Karpas-422 (cell line): ENCODE data around the gene CASP9. TPM values are rescaled to one million over a fixed set of nuclear protein-coding genes. Genes with fewer than 3 reads are reported as not detected.

Experiments used
- DNase-seq: peaks from one replicate; pipeline ENCODE4 v3.0.0-alpha.2; 2015
- H2AFZ ChIP-seq: fragments of 200-600 bp; sonication (generic); 2 replicates; pipeline ENCODE4 v1.6.1; 2014; ENCODE audit warnings: antibody characterized with exemption, low read length, mixed read lengths
- H3K27ac ChIP-seq: fragments of 200-600 bp; sonication (generic); 2 replicates; pipeline ENCODE4 v1.5.1; 2014; ENCODE audit warnings: mild to moderate bottlenecking, low read length, moderate library complexity
- H3K27me3 ChIP-seq: fragments of 200-600 bp; sonication (generic); 2 replicates; pipeline ENCODE4 v1.6.1; 2014; ENCODE audit warnings: low read length, mixed read lengths
- H3K36me3 ChIP-seq: fragments of 200-600 bp; sonication (generic); 2 replicates; pipeline ENCODE4 v1.6.1; 2014; ENCODE audit warnings: low read length, mixed read lengths; ENCODE audit not compliant: insufficient read depth
- H3K4me1 ChIP-seq: fragments of 200-600 bp; sonication (generic); 2 replicates; pipeline ENCODE4 v1.6.1; 2014; ENCODE audit warnings: mild to moderate bottlenecking, low read length, mixed read lengths
- H3K4me2 ChIP-seq: fragments of 200-600 bp; sonication (generic); 2 replicates; pipeline ENCODE4 v1.6.1; 2014; ENCODE audit warnings: low read length, low read depth, mild to moderate bottlenecking; ENCODE audit not compliant: poor library complexity, severe bottlenecking
- H3K4me3 ChIP-seq: fragments of 200-600 bp; sonication (generic); 2 replicates; pipeline ENCODE4 v1.5.1; 2014; ENCODE audit warnings: mild to moderate bottlenecking, antibody characterized with exemption, low read length, mixed read lengths
- H3K79me2 ChIP-seq: fragments of 200-600 bp; sonication (generic); 2 replicates; pipeline ENCODE4 v1.6.1; 2014; ENCODE audit warnings: mild to moderate bottlenecking, low read length, mixed read lengths
- H3K9ac ChIP-seq: fragments of 200-600 bp; sonication (generic); 2 replicates; pipeline ENCODE4 v1.6.0; 2014; ENCODE audit warnings: low read length
- H3K9me2 ChIP-seq: fragments of 200-600 bp; sonication (generic), shearing (Covaris generic); replicated peaks from 2 replicates; pipeline ENCODE4 v1.6.0; 2014; ENCODE audit warnings: mild to moderate bottlenecking, low read length, moderate library complexity; ENCODE audit not compliant: insufficient read depth
- H3K9me3 ChIP-seq: fragments of 300-700, 200-600 bp; sonication (generic); 2 replicates; pipeline ENCODE4 v1.6.1; 2014; ENCODE audit warnings: low read length, mixed read lengths
- H4K20me1 ChIP-seq: fragments of 200-600 bp; sonication (generic); 2 replicates; pipeline ENCODE4 v1.6.1; 2014; ENCODE audit warnings: mild to moderate bottlenecking, antibody characterized with exemption, low read length, low read depth; ENCODE audit not compliant: insufficient read depth
- total RNA-seq: library from RNA; depleted of rRNA; stranded (reverse); fragments of >200 nt; shearing (Covaris generic); gene quantifications from 2 replicates; pipeline ENCODE4 v1.2.3, GENCODE V29; 2014; ENCODE audit warnings: low replicate concordance

The CASP9 gene
- total RNA-seq, 1 experiment from 2014 or later = 31.8 TPM

DNA sequence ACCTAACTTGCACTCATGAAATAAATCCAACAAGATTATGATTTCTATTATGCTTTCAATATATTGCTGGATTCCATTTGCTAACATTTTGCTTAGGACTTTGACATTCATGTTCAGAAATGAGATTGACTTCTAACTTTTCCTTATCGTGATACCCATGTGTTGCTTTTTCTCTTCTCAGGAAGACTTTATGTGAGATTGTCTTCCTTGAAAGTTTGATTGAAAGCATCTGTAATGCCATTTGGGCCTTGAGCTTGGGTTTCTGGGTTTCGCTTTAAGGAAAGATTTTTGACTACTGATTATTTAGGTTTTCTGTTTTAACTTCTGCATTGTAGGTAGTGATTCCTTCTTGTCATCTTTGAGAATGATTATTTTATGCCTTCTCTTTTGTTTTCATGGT, 33.0 kb upstream of the CASP9 start:
- no peaks in the 10 kb centered on the region for H3K4me1 ChIP-seq
- H3K9me3 ChIP-seq = no peaks in the 10 kb centered on the region
- no peaks in the 10 kb centered on the region for H3K79me2 ChIP-seq
- H4K20me1 ChIP-seq = no peaks in the 10 kb centered on the region
- peaks cover 5% of the 10 kb centered on the region; the same call in 1 of the 2 replicates for H3K36me3 ChIP-seq
- no peaks in the 10 kb centered on the region for H3K9me2 ChIP-seq
- H3K27me3 ChIP-seq = no peaks in the 10 kb centered on the region
- no peak overlapping the region for H3K4me3 ChIP-seq
- no peak overlapping the region for H3K9ac ChIP-seq
- DNase-seq = no peak
- H2AFZ ChIP-seq = no peak overlapping the region
- H3K4me2 ChIP-seq = no peak overlapping the region
- H3K27ac ChIP-seq = no peak overlapping the region

DNA sequence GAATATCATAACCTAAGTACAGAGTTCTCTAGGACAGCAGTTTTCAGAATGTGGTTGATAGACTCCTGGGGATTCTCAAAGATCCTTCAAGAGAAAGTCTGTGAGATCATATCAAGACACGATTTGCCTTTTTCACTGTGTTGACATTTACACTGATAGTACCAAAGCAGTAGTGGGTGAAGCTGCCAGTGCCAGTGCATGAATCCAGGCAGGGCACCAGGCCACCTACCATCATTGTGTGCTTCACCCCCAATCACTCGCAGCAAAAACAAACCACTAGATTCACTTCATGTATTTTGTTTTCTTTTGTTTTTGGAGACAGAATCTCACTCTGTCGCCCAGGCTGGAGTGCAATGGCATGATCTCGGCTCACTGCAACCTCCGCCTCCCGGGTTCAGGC, 26.6 kb upstream of the CASP9 start:
- Histone ChIP-seq H3K9me2 (no peaks in the 10 kb centered on the region), H3K9ac (no peak overlapping the region), H3K79me2 (no peaks in the 10 kb centered on the region), H3K27me3 (no peaks in the 10 kb centered on the region), H3K9me3 (no peaks in the 10 kb centered on the region), H2AFZ (no peak overlapping the region), H3K27ac (no peak overlapping the region), H3K4me3 (no peak overlapping the region), H4K20me1 (no peaks in the 10 kb centered on the region), H3K4me1 (no peaks in the 10 kb centered on the region), H3K4me2 (no peak overlapping the region), H3K36me3 (peaks cover 10% of the 10 kb centered on the region; the same call in 1 of the 2 replicates)
- DNase-seq = no peak

DNA sequence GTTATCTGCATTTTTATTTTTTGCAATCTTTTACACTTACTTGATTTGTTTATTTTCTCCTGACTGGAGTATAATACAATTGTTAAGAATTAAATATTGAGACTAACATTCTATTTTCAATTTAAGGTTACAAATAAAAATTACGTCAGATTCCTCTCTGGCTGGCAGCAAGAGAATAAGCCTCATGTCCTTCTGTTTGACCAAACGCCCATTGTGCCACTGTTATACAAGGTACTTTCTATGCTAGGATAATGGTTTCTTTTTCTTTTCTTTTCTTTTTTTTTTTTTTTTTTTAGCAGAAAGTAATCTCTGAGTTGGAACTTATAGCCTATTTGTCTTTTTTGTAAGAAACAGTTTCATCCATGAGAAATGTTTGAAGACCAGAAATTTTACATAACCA, 22.6 kb upstream of the CASP9 start:
- peaks cover 31% of the 10 kb centered on the region; the same call in 1 of the 2 replicates for H3K36me3 ChIP-seq
- H3K79me2 ChIP-seq = no peaks in the 10 kb centered on the region
- no peak for DNase-seq

DNA sequence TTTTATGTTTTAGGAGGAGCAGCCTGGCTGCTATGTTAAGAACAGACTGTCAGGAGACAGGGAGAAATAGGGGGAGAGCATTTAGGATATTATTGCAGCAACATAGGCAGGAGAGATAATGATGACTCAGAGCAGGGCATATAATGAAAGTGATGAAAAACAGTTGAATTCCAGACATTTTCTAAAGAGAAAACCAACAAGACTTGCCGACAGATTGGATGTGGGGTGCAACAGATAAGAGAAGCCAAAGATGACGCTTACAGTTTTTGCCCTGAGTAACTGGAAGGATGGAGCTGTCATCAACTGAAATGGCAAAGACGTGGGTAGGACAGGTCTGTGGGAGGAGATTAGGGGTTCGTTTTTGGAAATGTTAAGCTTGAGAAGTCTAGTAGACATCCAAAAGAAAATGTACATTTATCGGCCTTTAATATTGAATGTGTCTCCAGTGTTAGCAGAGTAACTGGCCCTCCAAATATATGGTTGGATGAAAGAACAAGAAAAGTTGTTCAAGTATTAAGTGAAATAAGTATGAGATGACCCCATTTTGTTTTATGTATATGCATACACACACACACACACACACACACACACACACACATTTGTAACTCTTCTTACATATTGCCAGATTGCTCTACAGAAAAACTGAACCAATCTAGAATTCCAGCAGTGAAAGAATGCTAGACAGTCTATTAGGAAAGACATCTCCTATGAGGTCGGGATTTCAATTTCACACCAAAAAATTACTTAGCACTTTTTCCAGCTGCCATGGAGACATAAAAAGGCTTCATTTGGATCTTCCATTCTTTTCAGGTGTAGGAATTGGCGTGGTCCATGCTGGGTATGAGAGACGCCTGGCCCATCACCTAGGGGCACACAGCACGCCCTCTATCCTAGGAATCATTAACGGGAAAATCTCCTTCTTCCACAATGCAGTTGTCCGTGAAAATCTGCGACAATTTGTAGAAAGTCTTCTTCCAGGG, 19.9 kb upstream of the CASP9 start:
- peaks cover 31% of the 10 kb centered on the region; the same call in 1 of the 2 replicates for H3K36me3 ChIP-seq

More for the DNA sequence above, 22.6 kb upstream of the CASP9 start:
- Histone ChIP-seq H3K4me3 (no peak overlapping the region), H3K4me2 (no peak overlapping the region), H3K27me3 (no peaks in the 10 kb centered on the region), H3K4me1 (no peaks in the 10 kb centered on the region), H2AFZ (no peak overlapping the region), H3K27ac (no peak overlapping the region), H3K9me2 (no peaks in the 10 kb centered on the region), H3K9ac (no peak overlapping the region), H3K9me3 (no peaks in the 10 kb centered on the region), H4K20me1 (no peaks in the 10 kb centered on the region)

GRCh38 chr1:15543251-15543588, 19.2 kb upstream of the CASP9 start:
- Histone ChIP-seq H3K4me2 (no peak overlapping the region), H3K4me3 (no peak overlapping the region)

More for the DNA sequence above, 19.9 kb upstream of the CASP9 start:
- H3K4me2 ChIP-seq = no peak overlapping the region
- no peak overlapping the region for H3K9ac ChIP-seq
- H3K27me3 ChIP-seq = no peaks in the 10 kb centered on the region
- H3K4me3 ChIP-seq = no peak overlapping the region
- H3K4me1 ChIP-seq = no peaks in the 10 kb centered on the region
- H3K79me2 ChIP-seq = no peaks in the 10 kb centered on the region
- H3K9me2 ChIP-seq = no peaks in the 10 kb centered on the region
- no peak for DNase-seq
- no peak overlapping the region for H2AFZ ChIP-seq
- H4K20me1 ChIP-seq = no peaks in the 10 kb centered on the region
- no peak overlapping the region for H3K27ac ChIP-seq
- H3K9me3 ChIP-seq = no peaks in the 10 kb centered on the region

DNA sequence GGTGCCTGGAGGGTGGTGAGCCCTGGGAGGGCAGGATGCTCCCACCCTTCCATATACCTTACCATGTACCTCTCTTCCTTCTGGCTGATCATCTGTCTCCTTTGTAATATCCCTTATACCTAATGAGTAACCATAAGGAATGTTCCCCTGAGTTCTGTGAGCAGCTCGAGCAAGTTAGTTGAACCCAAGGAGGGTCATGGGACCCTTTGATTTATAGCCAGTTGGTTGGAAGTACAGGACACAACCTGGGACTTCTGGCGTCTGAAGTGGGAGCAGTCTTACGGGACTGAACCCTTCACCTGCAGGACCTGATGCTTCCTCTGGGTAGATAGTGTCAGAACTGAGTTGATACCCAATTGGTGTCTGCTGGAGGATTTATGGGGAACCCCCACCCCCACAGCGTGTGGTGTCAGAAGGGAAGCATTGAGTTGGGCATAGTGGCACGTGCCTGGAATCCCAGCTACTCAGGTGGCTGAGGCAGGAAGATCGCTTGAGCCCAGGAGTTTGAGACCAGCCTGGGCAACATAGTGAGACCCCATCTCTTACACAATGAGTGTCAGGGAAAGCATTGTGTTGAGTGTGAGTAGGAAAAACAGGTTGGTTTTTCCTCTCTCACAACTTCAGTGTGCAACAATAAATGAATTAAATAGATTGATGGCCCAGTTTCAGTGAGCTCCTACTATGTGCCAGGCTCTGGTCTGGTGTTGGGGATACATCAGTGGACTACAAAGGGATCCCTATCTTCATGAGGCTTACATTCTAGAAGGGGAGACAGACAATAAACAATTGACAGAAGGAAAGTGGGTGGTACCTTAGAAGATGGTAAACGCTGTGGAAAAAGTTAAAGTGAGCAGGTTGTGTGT, 18.6 kb upstream of the CASP9 start:
- Histone ChIP-seq H3K9me2 (no peaks in the 10 kb centered on the region), H4K20me1 (no peaks in the 10 kb centered on the region), H3K4me2 (no peak overlapping the region), H3K27ac (no peak overlapping the region), H3K9ac (no peak overlapping the region), H2AFZ (no peak overlapping the region), H3K27me3 (no peaks in the 10 kb centered on the region), H3K9me3 (no peaks in the 10 kb centered on the region), H3K79me2 (no peaks in the 10 kb centered on the region), H3K36me3 (peaks cover 25% of the 10 kb centered on the region; the same call in 1 of the 2 replicates), H3K4me3 (no peak overlapping the region), H3K4me1 (no peaks in the 10 kb centered on the region)
- DNase-seq = no peak

More at GRCh38 chr1:15543251-15543588, 19.2 kb upstream of the CASP9 start:
- H3K9ac ChIP-seq = no peak overlapping the region
- H3K9me3 ChIP-seq = no peaks in the 10 kb centered on the region
- no peaks in the 10 kb centered on the region for H3K79me2 ChIP-seq
- H2AFZ ChIP-seq = no peak overlapping the region
- H3K36me3 ChIP-seq = peaks cover 30% of the 10 kb centered on the region; the same call in 1 of the 2 replicates
- no peaks in the 10 kb centered on the region for H3K9me2 ChIP-seq
- H3K27me3 ChIP-seq = no peaks in the 10 kb centered on the region
- H4K20me1 ChIP-seq = no peaks in the 10 kb centered on the region
- H3K27ac ChIP-seq = no peak overlapping the region
- no peak for DNase-seq
- no peaks in the 10 kb centered on the region for H3K4me1 ChIP-seq

DNA sequence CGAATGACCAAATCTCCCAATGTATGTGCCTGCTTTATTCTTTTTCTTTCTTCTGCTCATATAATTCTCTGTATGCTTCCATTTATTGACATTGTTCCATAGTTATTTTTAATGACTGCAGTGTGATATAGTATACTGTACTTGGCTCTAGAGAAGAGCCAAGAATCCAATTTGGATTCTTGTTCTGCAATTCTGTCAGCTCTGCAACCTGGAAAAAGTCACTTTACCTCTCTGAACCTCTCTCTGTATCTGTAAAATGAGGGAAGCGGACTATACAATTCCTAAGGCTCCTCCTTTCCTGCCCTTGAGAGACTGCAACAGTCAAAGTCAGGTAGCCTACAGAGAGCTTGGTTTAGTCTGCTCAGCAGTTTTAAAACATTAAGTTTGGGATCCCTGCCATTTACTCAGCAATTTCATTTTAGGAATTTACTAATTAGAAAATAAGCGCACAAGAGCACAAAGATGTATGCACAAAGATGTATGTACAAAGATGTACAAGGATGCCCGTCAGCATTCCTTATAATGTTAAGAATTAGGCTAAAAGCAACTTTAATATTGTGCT, 17.3 kb upstream of the CASP9 start:
- Histone ChIP-seq H3K4me1 (no peaks in the 10 kb centered on the region), H3K27me3 (no peaks in the 10 kb centered on the region), H3K9me3 (no peaks in the 10 kb centered on the region), H2AFZ (no peak overlapping the region), H3K36me3 (peaks cover 28% of the 10 kb centered on the region; the same call in 1 of the 2 replicates), H4K20me1 (no peaks in the 10 kb centered on the region), H3K9ac (no peak overlapping the region), H3K27ac (no peak overlapping the region), H3K9me2 (no peaks in the 10 kb centered on the region), H3K4me3 (no peak overlapping the region), H3K4me2 (no peak overlapping the region), H3K79me2 (no peaks in the 10 kb centered on the region)
- no peak for DNase-seq

DNA sequence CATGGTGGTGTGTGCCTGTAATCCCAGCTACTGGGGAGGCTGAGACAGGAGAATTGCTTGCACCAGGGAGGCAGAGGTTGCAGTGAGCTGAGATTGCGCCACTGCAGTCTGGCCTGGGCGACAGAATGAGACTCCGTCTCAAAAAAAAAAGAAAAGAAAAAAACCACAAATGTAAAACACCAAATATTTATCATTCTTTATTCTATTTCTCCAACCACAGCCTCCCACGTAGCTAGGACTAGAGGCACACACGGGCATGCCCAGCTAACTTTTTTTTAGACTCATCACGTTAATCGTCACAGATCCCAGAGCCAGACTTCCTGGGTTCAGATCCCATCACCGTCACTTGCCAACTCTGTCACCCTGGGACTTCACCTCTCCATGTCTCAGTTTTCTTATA, 16.2 kb upstream of the CASP9 start:
- no peaks in the 10 kb centered on the region for H3K79me2 ChIP-seq
- H3K27me3 ChIP-seq = no peaks in the 10 kb centered on the region
- H3K9ac ChIP-seq = no peak overlapping the region
- H4K20me1 ChIP-seq = no peaks in the 10 kb centered on the region
- no peak overlapping the region for H3K4me2 ChIP-seq
- peaks cover 24% of the 10 kb centered on the region; the same call in 1 of the 2 replicates for H3K36me3 ChIP-seq
- H3K9me2 ChIP-seq = no peaks in the 10 kb centered on the region
- H3K9me3 ChIP-seq = no peaks in the 10 kb centered on the region
- H2AFZ ChIP-seq = no peak overlapping the region
- H3K27ac ChIP-seq = no peak overlapping the region
- H3K4me1 ChIP-seq = no peaks in the 10 kb centered on the region
- DNase-seq = no peak
- H3K4me3 ChIP-seq = no peak overlapping the region
